Activated CD8-positive, alpha-beta memory T cell treated with anti-CD3 and anti-CD28 coated beads, Interleukin-2, amount 50 U/mL, for 4 hours (primary cell): ENCODE data around the gene MERTK.
A peak's percentile ranks its signal among the peaks of the same experiment; 100 is the strongest.
"Not testable (repeated sequence)": the region's sequence is repeated elsewhere in the genome, so short reads cannot be mapped to it uniquely, and the experiment has no call there.

ENCODE experiments used
- DNase-seq: peaks from one replicate; pipeline ENCODE4 v3.0.0-alpha.2; 2020

Gene MERTK

GRCh38 chr2:111897924-111898702, at the start of gene MERTK:
TSS of gene MERTK (plus strand) at chr2:111898607. CDS start at chr2:111898736, 129 bp downstream.
- DNase-seq = peak; percentile 49

- not testable (repeated sequence) for DNase-seq
These were observed 47.8 kb upstream of the MERTK start for GRCh38 chr2:111850646-111851045.

GRCh38 chr2:111852544-111852943, 45.9 kb upstream of the MERTK start:
- DNase-seq = not testable (repeated sequence)

GRCh38 chr2:111860005-111860404, 38.4 kb upstream of the MERTK start:
- DNase-seq = not testable (repeated sequence)

- not testable (repeated sequence) for DNase-seq
These were observed 33.3 kb upstream of the MERTK start for GRCh38 chr2:111865124-111865523.

GRCh38 chr2:111872806-111873205, 25.6 kb upstream of the MERTK start:
- DNase-seq = not testable (repeated sequence)

- DNase-seq = peak; percentile 87
These were observed 14.5 kb upstream of the MERTK start, which contains the start of gene ANAPC1 for GRCh38 chr2:111883661-111884591. TSS of gene ANAPC1 (minus strand) at chr2:111884193. CDS start at chr2:111880825, 3,368 bp downstream.

- DNase-seq = no peak
These were observed 13.8 kb upstream of the MERTK start for GRCh38 chr2:111884592-111884964.

- no peak for DNase-seq
These were observed 2.4 kb upstream of the MERTK start for GRCh38 chr2:111896024-111896423.

GRCh38 chr2:111896576-111896975, 1.8 kb upstream of the MERTK start:
- no peak for DNase-seq

GRCh38 chr2:111897630-111897923, 830 bp upstream of the MERTK start:
- no peak for DNase-seq

- peak; percentile 22 for DNase-seq
These were observed 502 bp downstream of the MERTK start for GRCh38 chr2:111898703-111899514.

- no peak for DNase-seq
These were observed 2.5 kb downstream of the MERTK start for GRCh38 chr2:111900859-111901258.

GRCh38 chr2:111903516-111903915, 5.1 kb downstream of the MERTK start:
- no peak for DNase-seq

- DNase-seq = no peak
These were observed 5.6 kb downstream of the MERTK start for GRCh38 chr2:111903930-111904439.

- DNase-seq = no peak
These were observed 6.5 kb downstream of the MERTK start for GRCh38 chr2:111904726-111905474.

- not testable (repeated sequence) for DNase-seq
These were observed 7.1 kb downstream of the MERTK start for GRCh38 chr2:111905475-111905869.

- DNase-seq = no peak
These were observed 7.8 kb downstream of the MERTK start for GRCh38 chr2:111905990-111906735.

- DNase-seq = no peak
These were observed 10.2 kb downstream of the MERTK start for GRCh38 chr2:111908578-111908977.

- DNase-seq = no peak
These were observed 10.7 kb downstream of the MERTK start for GRCh38 chr2:111909079-111909478.

GRCh38 chr2:111909997-111910396, 11.6 kb downstream of the MERTK start:
- DNase-seq = not testable (repeated sequence)
